ENCODE data around the gene ITPKB.
"Not testable (repeated sequence)": the region's sequence is repeated elsewhere in the genome, so short reads cannot be mapped to it uniquely, and the experiment has no call there.

The ITPKB gene

GRCh38 chr1:226627050-226627755 lies 111.9 kb downstream of the ITPKB start:
- no peak for DNase-seq (ENCODE audit: low read depth in 1 of 2, low spot score in 1 of 2)

- peak; percentile 57 to 70 for DNase-seq (ENCODE audit: low read depth in 1 of 2, low spot score in 1 of 2)
Measured at GRCh38 chr1:226626577-226626956, 112.5 kb downstream of the ITPKB start.

GRCh38 chr1:226625832-226626576 lies 113.1 kb downstream of the ITPKB start:
- DNase-seq (ENCODE audit: low read depth in 1 of 2, low spot score in 1 of 2): no peak

- no peak for DNase-seq (ENCODE audit: low read depth in 1 of 2, low spot score in 1 of 2)
Measured at GRCh38 chr1:226625326-226625725, 113.8 kb downstream of the ITPKB start.

- DNase-seq (ENCODE audit: low read depth in 1 of 2, low spot score in 1 of 2): no peak
Measured at GRCh38 chr1:226624526-226624925, 114.6 kb downstream of the ITPKB start.

GRCh38 chr1:226622012-226622411 lies 117.1 kb downstream of the ITPKB start:
- no peak for DNase-seq (ENCODE audit: low read depth in 1 of 2, low spot score in 1 of 2)

- DNase-seq (ENCODE audit: low read depth in 1 of 2, low spot score in 1 of 2): no peak
Measured at GRCh38 chr1:226619031-226619430, 120.1 kb downstream of the ITPKB start.

- DNase-seq (ENCODE audit: low read depth in 1 of 2, low spot score in 1 of 2): no peak
Measured at GRCh38 chr1:226618380-226618779, 120.7 kb downstream of the ITPKB start.

- not testable (repeated sequence) for DNase-seq (ENCODE audit: low read depth in 1 of 2, low spot score in 1 of 2)
Measured at GRCh38 chr1:226617719-226618118, 121.4 kb downstream of the ITPKB start.

GRCh38 chr1:226617109-226617508 lies 122.0 kb downstream of the ITPKB start:
- no peak for DNase-seq (ENCODE audit: low read depth in 1 of 2, low spot score in 1 of 2)

- no peak for DNase-seq (ENCODE audit: low read depth in 1 of 2, low spot score in 1 of 2)
Measured at GRCh38 chr1:226616636-226617035, 122.4 kb downstream of the ITPKB start.

GRCh38 chr1:226615876-226616275 lies 123.2 kb downstream of the ITPKB start:
- no peak for DNase-seq (ENCODE audit: low read depth in 1 of 2, low spot score in 1 of 2)

GRCh38 chr1:226611980-226612379 lies 127.1 kb downstream of the ITPKB start:
- DNase-seq (ENCODE audit: low read depth in 1 of 2, low spot score in 1 of 2): not testable (repeated sequence)

GRCh38 chr1:226611301-226611700 lies 127.8 kb downstream of the ITPKB start:
- DNase-seq (ENCODE audit: low read depth in 1 of 2, low spot score in 1 of 2): no peak

- no peak for DNase-seq (ENCODE audit: low read depth in 1 of 2, low spot score in 1 of 2)
Measured at GRCh38 chr1:226610671-226611070, 128.4 kb downstream of the ITPKB start.

GRCh38 chr1:226609836-226610455 lies 129.1 kb downstream of the ITPKB start:
- no peak for DNase-seq (ENCODE audit: low read depth in 1 of 2, low spot score in 1 of 2)

- peak; percentile 49 for DNase-seq (ENCODE audit: low read depth in 1 of 2, low spot score in 1 of 2)
Measured at GRCh38 chr1:226608699-226609505, 130.2 kb downstream of the ITPKB start.

- no peak for DNase-seq (ENCODE audit: low read depth in 1 of 2, low spot score in 1 of 2)
Measured at GRCh38 chr1:226607821-226608220, 131.3 kb downstream of the ITPKB start.

GRCh38 chr1:226607268-226607660 lies 131.8 kb downstream of the ITPKB start:
- DNase-seq (ENCODE audit: low read depth in 1 of 2, low spot score in 1 of 2): no peak

- no peak for DNase-seq (ENCODE audit: low read depth in 1 of 2, low spot score in 1 of 2)
Measured at GRCh38 chr1:226606311-226607267, 132.5 kb downstream of the ITPKB start.
